IMR-90 (cell line): ENCODE data around the gene TREM2. TPM values are rescaled to one million over a fixed set of nuclear protein-coding genes. Genes with fewer than 3 reads are reported as not detected.
A peak's percentile ranks its signal among the peaks of the same experiment; 100 is the strongest.

ENCODE experiments used
- ATAC-seq: fragments of 200-7000 bp; cut with Tn5 transposase; 2 replicates; pipeline ENCODE4 v1.9.1; 2020; ENCODE audit warnings: low read depth, mild to moderate bottlenecking, moderate library complexity
- BruUV-seq: library from RNA; stranded (reverse); fragments of 400-500 nt; replicated peaks from 2 replicates; lab custom pipeline; 2021; lab: Mats Ljungman, UMichigan
- CTCF ChIA-PET: fragments of 300-600 bp; formaldehyde crosslinking; extraction: SDS; loops from one replicate; lab custom pipeline; 2021; ENCODE audit warnings: antibody characterized with exemption; lab: Yijun Ruan, JAX
- POLR2A ChIA-PET: fragments of 300-600 bp; sonication (Branson Sonifier 250); formaldehyde crosslinking; loops from one replicate; lab custom pipeline; 2022; ENCODE audit warnings: antibody characterized with exemption; ENCODE audit not compliant: unreplicated experiment; lab: Charles Lee
- DNase-seq: peaks from one replicate; pipeline ENCODE4 v3.0.0; 2013
- H2AFZ ChIP-seq: replicated peaks from 2 replicates; pipeline ENCODE3; 2013; ENCODE audit warnings: low read length, mild to moderate bottlenecking; ENCODE audit not compliant: poor library complexity
- H2AK5ac ChIP-seq: 2 replicates; pipeline ENCODE4 v1.6.1; 2013; ENCODE audit warnings: low read depth, low read length, inconsistent platforms
- H2AK9ac ChIP-seq: replicated peaks from 2 replicates; pipeline ENCODE3; 2013; ENCODE audit warnings: mild to moderate bottlenecking, low read depth, low read length, moderate library complexity; ENCODE audit not compliant: poor library complexity
- H2BK120ac ChIP-seq: 2 replicates; pipeline ENCODE4 v1.6.1; 2013; ENCODE audit warnings: low read depth, low read length, inconsistent platforms
- H2BK15ac ChIP-seq: 3 replicates; pipeline ENCODE4 v1.6.1; 2013; ENCODE audit warnings: low read depth, low read length, inconsistent platforms
- H2BK20ac ChIP-seq: 2 replicates; pipeline ENCODE4 v1.6.1; 2013; ENCODE audit warnings: low read depth, mild to moderate bottlenecking, inconsistent platforms, low read length, moderate library complexity
- H2BK5ac ChIP-seq: 2 replicates; pipeline ENCODE4 v1.6.1; 2013; ENCODE audit warnings: mild to moderate bottlenecking, low read depth, low read length, inconsistent platforms; ENCODE audit not compliant: poor library complexity, severe bottlenecking
- H3K14ac ChIP-seq: replicated peaks from 2 replicates; pipeline ENCODE4 v1.6.1; 2013; ENCODE audit warnings: low read depth, low read length, inconsistent platforms
- H3K18ac ChIP-seq: 2 replicates; pipeline ENCODE4 v1.6.1; 2013; ENCODE audit warnings: low read depth, low read length, control low read depth
- H3K23ac ChIP-seq: 2 replicates; pipeline ENCODE4 v1.6.1; 2013; ENCODE audit warnings: low read depth, low read length, inconsistent platforms
- H3K27ac ChIP-seq: 2 replicates; pipeline ENCODE4 v1.5.1; 2013; ENCODE audit warnings: mild to moderate bottlenecking, control low read depth, low read length; ENCODE audit not compliant: insufficient read depth
- H3K27me3 ChIP-seq: 2 replicates; pipeline ENCODE4 v1.6.1; 2013; ENCODE audit warnings: low read length; ENCODE audit not compliant: control insufficient read depth, insufficient read depth
- H3K36me3 ChIP-seq: 2 replicates; pipeline ENCODE4 v1.6.1; 2013; ENCODE audit warnings: low read length, mixed read lengths; ENCODE audit not compliant: control insufficient read depth, insufficient read depth
- H3K4ac ChIP-seq: 2 replicates; pipeline ENCODE4 v1.6.1; 2013; ENCODE audit warnings: low read depth, low read length, inconsistent platforms
- H3K4me1 ChIP-seq: 2 replicates; pipeline ENCODE4 v1.6.1; 2013; ENCODE audit warnings: low read length, mixed read lengths; ENCODE audit not compliant: control insufficient read depth, insufficient read depth
- H3K4me2 ChIP-seq: 2 replicates; pipeline ENCODE4 v1.6.1; 2013; ENCODE audit warnings: low read depth, mild to moderate bottlenecking, control low read depth, low read length, moderate library complexity
- H3K4me3 ChIP-seq: 2 replicates; pipeline ENCODE4 v1.5.1; 2013; ENCODE audit warnings: low read depth, mild to moderate bottlenecking, control low read depth, low read length, moderate library complexity; ENCODE audit not compliant: insufficient read depth
- H3K56ac ChIP-seq: 2 replicates; pipeline ENCODE4 v1.6.1; 2013; ENCODE audit warnings: low read length, inconsistent platforms; ENCODE audit not compliant: insufficient read depth; ENCODE audit errors: extremely low read depth
- H3K79me1 ChIP-seq, 2 experiments: 2 replicates each; pipeline ENCODE4 v1.6.1; 2013; ENCODE audit warnings: low read length in 2 of 2, inconsistent platforms in 1 of 2, low read depth in 1 of 2
- H3K9ac ChIP-seq: 2 replicates; pipeline ENCODE4 v1.6.1; 2013; ENCODE audit warnings: low read depth, low read length, control low read depth
- H3K9me1 ChIP-seq: 2 replicates; pipeline ENCODE4 v1.6.1; 2013; ENCODE audit warnings: low read length, inconsistent platforms; ENCODE audit not compliant: insufficient read depth
- H3K9me3 ChIP-seq: 2 replicates; pipeline ENCODE4 v1.6.1; 2013; ENCODE audit warnings: low read length; ENCODE audit not compliant: control insufficient read depth, insufficient read depth
- H4K20me1 ChIP-seq: 2 replicates; pipeline ENCODE4 v1.6.1; 2013; ENCODE audit warnings: low read length, inconsistent platforms; ENCODE audit not compliant: insufficient read depth
- H4K5ac ChIP-seq: 2 replicates; pipeline ENCODE4 v1.6.1; 2013; ENCODE audit warnings: mild to moderate bottlenecking, low read depth, low read length, control low read depth
- H4K8ac ChIP-seq, 2 experiments: 2 replicates each; pipeline ENCODE4 v1.6.1; 2013; ENCODE audit warnings: low read depth in 2 of 2, low read length in 2 of 2, control low read depth in 1 of 2, inconsistent platforms in 1 of 2
- H4K91ac ChIP-seq: 2 replicates; pipeline ENCODE4 v1.6.1; 2013; ENCODE audit warnings: low read depth, low read length, inconsistent platforms; ENCODE audit not compliant: insufficient read depth
- CEBPB ChIP-seq: IDR thresholded peaks from 2 replicates; pipeline ENCODE4 v1.6.1; 2012; ENCODE audit warnings: low read depth, low read length, improper control_type of control experiment
- RCOR1 ChIP-seq: IDR thresholded peaks from 2 replicates; pipeline ENCODE4 v1.6.1; 2012; ENCODE audit warnings: mild to moderate bottlenecking, low read length, improper control_type of control experiment; ENCODE audit not compliant: insufficient replicate concordance
- RFX5 ChIP-seq: IDR thresholded peaks from 2 replicates; pipeline ENCODE4 v1.8.0; 2012; ENCODE audit warnings: low read depth, mild to moderate bottlenecking, low read length, moderate library complexity
- WGBS, 2 experiments: methylation state at CpG; one replicate each; pipeline versions ENCODE4 v1.1.5 to v1.1.7; 2013; ENCODE audit warnings: missing lambda C conversion rate in 2 of 2; ENCODE audit not compliant: insufficient read length in 1 of 2; ENCODE audit errors: extremely low coverage in 2 of 2; 5-methylcytosine and 5-hydroxymethylcytosine counted together
- dilution Hi-C: fragments of 300-500 bp; cut with HindIII; formaldehyde crosslinking; loops from one replicate; pipeline ENCODE4 v1.14.3; 2018; ENCODE audit warnings: low sequenced_read_pairs; ENCODE audit not compliant: unreplicated experiment
- in situ Hi-C: fragments of 300-500 bp; cut with MboI; formaldehyde crosslinking; loops from 3 replicates; pipeline ENCODE4 v1.14.3; 2019; ENCODE audit warnings: low sequenced_read_pairs, inconsistent platforms, mixed read lengths
- intact Hi-C: fragments of 100-400 bp; cut with micrococcal nuclease; formaldehyde crosslinking; loops from 2 replicates; pipeline ENCODE4 v1.10.0; 2022
- polyA plus RNA-seq, 3 experiments: library from polyadenylated mRNA; depleted of rRNA; stranded (reverse); fragments of >200 nt; gene quantifications; 2 replicates each; pipeline ENCODE4 v1.2.3, GENCODE V29; 2012; ENCODE audit warnings: low replicate concordance in 1 of 3
- total RNA-seq: library from RNA; depleted of rRNA; stranded (reverse); fragments of >200 nt; gene quantifications from 2 replicates; pipeline ENCODE4 v1.2.3, GENCODE V29; 2012

TREM2 gene
- total and polyA plus RNA-seq, 2 of the 4 experiments (the other 2 are of a cell fraction): not detected

DNA sequence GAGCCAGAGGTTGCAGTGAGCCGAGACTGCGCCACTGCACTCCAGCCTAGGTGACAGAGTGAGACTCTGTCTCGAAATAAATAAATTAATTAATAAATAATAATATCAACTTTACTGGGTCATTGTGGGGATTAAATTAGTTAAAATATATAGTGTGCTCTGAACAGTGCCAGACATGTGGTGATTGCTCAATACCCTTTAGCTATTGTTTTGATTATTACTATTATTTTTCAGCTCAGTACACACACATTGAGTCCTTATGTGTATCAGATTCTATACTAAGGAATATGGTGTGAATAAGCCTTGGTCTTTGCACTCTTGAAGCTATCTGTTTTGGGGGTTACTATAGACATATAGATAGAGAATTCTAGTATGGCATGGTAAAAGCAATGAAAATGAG is 37.6 kb downstream of the TREM2 start:
- intact Hi-C loops (no loop called here), dilution Hi-C loops (no loop called here), in situ Hi-C loops (no loop called here)
- ATAC-seq: no peak
- Histone ChIP-seq H3K4ac (no peak overlapping the region), H3K36me3 (no peaks in the 10 kb centered on the region), H3K9me3 (no peaks in the 10 kb centered on the region), H3K14ac (no peak overlapping the region), H3K56ac (no peak overlapping the region), H3K27me3 (no peaks in the 10 kb centered on the region), H2AK5ac (no peak overlapping the region), H4K5ac (no peak overlapping the region), H4K8ac (no peak overlapping the region), H2BK120ac (no peak overlapping the region), H2BK20ac (no peak overlapping the region), H3K9me1 (no peaks in the 10 kb centered on the region), H3K23ac (no peak overlapping the region), H3K4me3 (no peak overlapping the region), H2BK15ac (no peak overlapping the region), H3K4me2 (no peak overlapping the region), H3K79me1 (no peaks in the 10 kb centered on the region), H2AK9ac (no peak overlapping the region), H3K18ac (no peak overlapping the region), H2AFZ (no peak overlapping the region), H3K27ac (no peak overlapping the region), H2BK5ac (no peak overlapping the region), H4K91ac (no peak overlapping the region), H3K9ac (no peak overlapping the region), H4K20me1 (no peaks in the 10 kb centered on the region), H3K4me1 (no peaks in the 10 kb centered on the region)
- TF ChIP-seq CEBPB (peak; percentile 62), RFX5 (no peak), RCOR1 (no peak)
- DNase-seq: no peak
- ChIA-PET POLR2A (no interaction called here), CTCF (no interaction called here)
- WGBS, 2 experiments: no CpG with 5 or more reads among the region's 3 CpGs
- BruUV-seq: no TSS peak
